Glomerular visceral epithelial cell (primary cell): ENCODE data around the gene METTL2A.
"Not testable (repeated sequence)": the region's sequence is repeated elsewhere in the genome, so short reads cannot be mapped to it uniquely, and the experiment has no call there.

Source experiments
- DNase-seq: peaks from one replicate; pipeline ENCODE4 v3.0.0-alpha.2; 2016; ENCODE audit errors: extremely low spot score

METTL2A gene

GRCh38 chr17:62471380-62471880 lies 47.7 kb downstream of the METTL2A start:
- DNase-seq = not testable (repeated sequence)

DNA sequence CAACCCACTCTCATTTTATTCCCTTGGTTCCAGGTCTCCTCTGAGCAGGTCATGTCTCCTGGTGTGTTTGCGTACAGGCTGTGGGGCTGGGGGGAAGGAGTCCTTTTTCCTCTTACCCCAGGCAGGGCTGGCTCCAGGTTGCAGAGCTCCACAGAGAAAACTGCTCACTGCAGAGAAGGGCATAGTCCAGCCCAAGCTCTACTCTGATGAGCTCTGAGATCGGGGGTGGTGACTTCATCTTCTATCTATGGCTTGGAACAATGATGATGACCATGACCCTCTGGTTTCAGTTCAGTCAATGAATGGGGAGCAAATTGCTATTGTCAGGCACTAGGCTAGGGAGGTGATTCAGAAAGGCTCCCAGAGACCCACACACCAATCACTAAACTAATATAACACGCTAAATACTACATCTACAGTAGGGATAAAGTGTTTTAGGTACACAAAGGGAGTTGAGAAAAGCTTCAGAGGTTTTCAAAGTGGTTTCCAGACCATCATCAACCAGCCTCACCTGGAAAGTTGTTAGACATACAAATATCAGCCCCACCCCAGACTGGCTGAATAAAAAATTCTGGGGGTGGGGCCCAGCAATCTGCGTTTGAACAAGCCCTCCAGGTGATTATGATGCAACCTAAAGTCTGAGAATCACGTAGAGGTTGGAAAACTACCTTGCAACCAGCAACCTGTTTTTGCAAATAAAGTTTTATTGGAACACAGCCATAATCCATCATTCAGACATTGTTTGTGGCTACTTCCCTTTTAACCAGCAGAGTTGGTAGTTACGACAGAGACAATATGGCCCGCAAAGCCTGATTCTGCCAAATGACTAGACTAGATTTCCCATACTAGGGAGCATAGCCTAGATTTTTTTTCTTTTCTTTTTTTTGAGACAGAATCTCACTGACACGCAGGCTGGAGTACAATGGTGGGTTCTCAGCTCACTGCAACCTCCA lies 49.6 kb downstream of the METTL2A start:
- DNase-seq = peak; percentile 16

- DNase-seq = not testable (repeated sequence)
These were observed 53.4 kb downstream of the METTL2A start for GRCh38 chr17:62477111-62477510.

- peak; percentile 32 for DNase-seq
These were observed 54.2 kb downstream of the METTL2A start for GRCh38 chr17:62477718-62478408.

GRCh38 chr17:62478424-62478879 lies 54.8 kb downstream of the METTL2A start, which contains the start of gene TLK2:
Gene TLK2 (plus strand): TSS chr17:62478825. CDS start chr17:62481126, 2,301 bp downstream.
- DNase-seq = peak; percentile 90

- DNase-seq = peak; percentile 46
These were observed 55.4 kb downstream of the METTL2A start for GRCh38 chr17:62478880-62479638.

- DNase-seq = not testable (repeated sequence)
These were observed 56.1 kb downstream of the METTL2A start for GRCh38 chr17:62479639-62480258.

- DNase-seq = not testable (repeated sequence)
These were observed 58.9 kb downstream of the METTL2A start for GRCh38 chr17:62482553-62482952.

- DNase-seq = not testable (repeated sequence)
These were observed 67.3 kb downstream of the METTL2A start for GRCh38 chr17:62490990-62491389.

GRCh38 chr17:62493049-62493655 lies 69.5 kb downstream of the METTL2A start:
- DNase-seq = not testable (repeated sequence)

- DNase-seq = not testable (repeated sequence)
These were observed 70.4 kb downstream of the METTL2A start for GRCh38 chr17:62494073-62494472.

GRCh38 chr17:62496344-62496743 lies 72.6 kb downstream of the METTL2A start:
- DNase-seq = not testable (repeated sequence)

- not testable (repeated sequence) for DNase-seq
These were observed 75.1 kb downstream of the METTL2A start for GRCh38 chr17:62498796-62499195.
